WI38 (cell line): ENCODE data around the gene CALML4.

ENCODE experiments used
- H3K4me3 ChIP-seq: 2 replicates; pipeline ENCODE4 v1.5.1; 2011; ENCODE audit warnings: low read depth, mild to moderate bottlenecking, control low read depth, low read length
- CTCF ChIP-seq: IDR thresholded peaks from 2 replicates; pipeline ENCODE4 v1.5.1; 2012; ENCODE audit warnings: low read depth, mild to moderate bottlenecking, control low read depth, low read length

CALML4 gene

GRCh38 chr15:68192117-68192516, 13.0 kb downstream of the CALML4 start:
- TF ChIP-seq CTCF = no peak
- H3K4me3 ChIP-seq = no peak overlapping the region

GRCh38 chr15:68191555-68191954, 13.6 kb downstream of the CALML4 start:
- no peak overlapping the region for H3K4me3 ChIP-seq
- no peak for TF ChIP-seq CTCF

GRCh38 chr15:68190048-68190447, 15.1 kb downstream of the CALML4 start:
- no peak for TF ChIP-seq CTCF
- H3K4me3 ChIP-seq = no peak overlapping the region

GRCh38 chr15:68188647-68189046, 16.5 kb downstream of the CALML4 start:
- no peak overlapping the region for H3K4me3 ChIP-seq
- TF ChIP-seq CTCF = no peak

GRCh38 chr15:68187559-68187958, 17.6 kb downstream of the CALML4 start:
- TF ChIP-seq CTCF = no peak
- peak overlapping the region; percentile 5; the same call in 1 of the 2 replicates for H3K4me3 ChIP-seq

GRCh38 chr15:68186671-68187397, 18.3 kb downstream of the CALML4 start:
- TF ChIP-seq CTCF = no peak
- no peak overlapping the region for H3K4me3 ChIP-seq

GRCh38 chr15:68184616-68185480, 20.3 kb downstream of the CALML4 start:
- H3K4me3 ChIP-seq = no peak overlapping the region
- no peak for TF ChIP-seq CTCF
